Caco-2 (cell line): ENCODE data around the gene KIAA1671. TPM values are rescaled to one million over a fixed set of nuclear protein-coding genes. Genes with fewer than 3 reads are reported as not detected.

ENCODE experiments used
- BruUV-seq: library from RNA; stranded (reverse); fragments of 400-500 nt; replicated peaks from 2 replicates; lab custom pipeline; 2021; lab: Mats Ljungman, UMichigan
- CTCF ChIA-PET: fragments of 300-600 bp; sonication (Branson Sonifier 250); formaldehyde crosslinking; loops from one replicate; lab custom pipeline; 2022; ENCODE audit warnings: antibody characterized with exemption; lab: Charles Lee
- POLR2A ChIA-PET: fragments of 300-600 bp; sonication (Branson Sonifier 250); formaldehyde crosslinking; loops from one replicate; lab custom pipeline; 2022; ENCODE audit warnings: antibody characterized with exemption; lab: Charles Lee
- DNase-seq, 2 experiments: peaks; one replicate each; pipeline versions ENCODE4 v3.0.0 to v3.0.0-alpha.2; 2020 to 2022
- H3K27me3 ChIP-seq: replicated peaks from 2 replicates; pipeline ENCODE4 v1.6.0; 2011; ENCODE audit warnings: low read length; ENCODE audit not compliant: control insufficient read depth, insufficient read depth
- H3K36me3 ChIP-seq: 2 replicates; pipeline ENCODE4 v1.5.1; 2011; ENCODE audit warnings: low read length; ENCODE audit not compliant: control insufficient read depth, insufficient read depth
- H3K4me1 ChIP-seq: fragments of 250-450 bp; sonication (Bioruptor Pico); 2 replicates; pipeline ENCODE4 v1.5.1; 2020; ENCODE audit warnings: mild to moderate bottlenecking
- H3K4me3 ChIP-seq: 2 replicates; pipeline ENCODE4 v1.5.1; 2011; ENCODE audit warnings: low read depth, mild to moderate bottlenecking, control low read depth, low read length
- H3K9me3 ChIP-seq: fragments of 250-450 bp; sonication (Bioruptor Pico); 2 replicates; pipeline ENCODE4 v1.5.1; 2020; ENCODE audit warnings: mild to moderate bottlenecking, moderate library complexity
- H3K27ac Mint-ChIP-seq: one replicate; pipeline ENCODE4 v1.8.0; 2022; ENCODE audit warnings: mixed read lengths; ENCODE audit not compliant: unreplicated experiment
- H3K27me3 Mint-ChIP-seq: one replicate; pipeline ENCODE4 v1.8.0; 2022; ENCODE audit warnings: mixed read lengths; ENCODE audit not compliant: insufficient read depth, unreplicated experiment
- H3K36me3 Mint-ChIP-seq: one replicate; pipeline ENCODE4 v1.8.0; 2022; ENCODE audit warnings: mild to moderate bottlenecking, mixed read lengths; ENCODE audit not compliant: insufficient read depth, unreplicated experiment
- H3K4me1 Mint-ChIP-seq: one replicate; pipeline ENCODE4 v1.8.0; 2022; ENCODE audit warnings: low read depth, mixed read lengths; ENCODE audit not compliant: unreplicated experiment
- H3K4me3 Mint-ChIP-seq: one replicate; pipeline ENCODE4 v1.8.0; 2022; ENCODE audit warnings: mild to moderate bottlenecking, moderate library complexity, mixed read lengths; ENCODE audit not compliant: unreplicated experiment
- H3K9me3 Mint-ChIP-seq: one replicate; pipeline ENCODE4 v1.8.0; 2022; ENCODE audit warnings: mixed read lengths; ENCODE audit not compliant: unreplicated experiment
- CTCF ChIP-seq, 2 experiments: fragments of 200-600 bp in 1 of 2; IDR thresholded peaks; 1 replicate in 1 of 2; 2 replicates in 1 of 2; pipeline versions ENCODE4 v1.5.1 to v1.8.0; 2011 to 2022; ENCODE audit warnings: antibody characterized with exemption in 1 of 2, control low read depth in 1 of 2, inconsistent platforms in 1 of 2, low read depth in 1 of 2, low read length in 1 of 2, mild to moderate bottlenecking in 1 of 2, moderate library complexity in 1 of 2; ENCODE audit not compliant: insufficient read depth in 1 of 2, severe bottlenecking in 1 of 2, unreplicated experiment in 1 of 2
- intact Hi-C: fragments of 100-400 bp; cut with micrococcal nuclease; formaldehyde crosslinking; loops from one replicate; pipeline ENCODE4 v1.10.0; 2022; ENCODE audit not compliant: unreplicated experiment
- total RNA-seq: library from RNA; stranded (reverse); gene quantifications from 2 replicates; pipeline ENCODE4 v1.2.3, GENCODE V29; 2022

Gene KIAA1671
- total RNA-seq, 1 experiment from 2014 or later = 28.6 TPM

GRCh38 chr22:24961217-24961844 is 8.8 kb downstream of the KIAA1671 start:
- H3K4me1 ChIP-seq = peaks cover 7% of the 10 kb centered on the region
- no peaks in the 10 kb centered on the region for H3K9me3 Mint-ChIP-seq
- peaks cover 26% of the 10 kb centered on the region for H3K36me3 Mint-ChIP-seq
- H3K36me3 ChIP-seq = no peaks in the 10 kb centered on the region; the same call in 1 of the 2 replicates
- TF ChIP-seq CTCF (IDR thresholded peaks at IDR 0.05; ENCODE audit: insufficient read depth in 1 of 2, low read depth in 1 of 2, low read length in 1 of 2, severe bottlenecking in 1 of 2, unreplicated experiment in 1 of 2) = no peak
- DNase-seq = no peak
- H3K4me3 Mint-ChIP-seq = no peak overlapping the region
- POLR2A ChIA-PET = no interaction called here
- H3K9me3 ChIP-seq = no peaks in the 10 kb centered on the region
- H3K4me3 ChIP-seq = no peak overlapping the region
- CTCF ChIA-PET = interaction anchor here (0.9 kb wide), 1 partner anchor 129 kb away, joined by 4 read pairs; no protein-coding TSS in a partner anchor
- H3K4me1 Mint-ChIP-seq = no peaks in the 10 kb centered on the region
- no TSS peak for BruUV-seq
- no peaks in the 10 kb centered on the region for H3K27me3 ChIP-seq
- H3K27ac Mint-ChIP-seq = no peak overlapping the region
- intact Hi-C loops = no loop called here
- H3K27me3 Mint-ChIP-seq = no peaks in the 10 kb centered on the region

DNA sequence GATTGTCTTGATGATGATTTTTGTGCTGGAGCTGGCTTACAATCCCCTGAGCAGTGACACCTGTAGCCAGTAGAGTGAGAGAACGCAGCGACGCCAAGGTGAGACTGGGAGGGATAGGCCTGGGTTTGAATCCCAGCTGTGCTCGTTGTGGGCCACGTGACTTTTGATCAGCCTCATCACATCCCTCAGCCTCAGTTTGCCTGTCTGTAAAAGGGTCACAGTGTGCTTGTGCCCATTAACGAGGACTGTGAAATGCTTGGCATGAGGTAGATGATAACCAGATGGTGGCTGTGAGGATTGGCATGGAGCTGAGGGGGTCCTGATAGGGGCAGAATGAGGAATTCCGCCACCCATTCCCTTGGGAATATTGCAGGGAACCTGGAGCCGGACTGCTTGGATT is 9.6 kb downstream of the KIAA1671 start:
- Mint-ChIP-seq H3K9me3 (no peaks in the 10 kb centered on the region), H3K4me1 (no peaks in the 10 kb centered on the region), H3K27ac (no peak overlapping the region), H3K27me3 (no peaks in the 10 kb centered on the region), H3K4me3 (no peak overlapping the region), H3K36me3 (peaks cover 26% of the 10 kb centered on the region)
- Histone ChIP-seq H3K9me3 (no peaks in the 10 kb centered on the region), H3K36me3 (no peaks in the 10 kb centered on the region; the same call in 1 of the 2 replicates), H3K4me3 (no peak overlapping the region), H3K27me3 (no peaks in the 10 kb centered on the region), H3K4me1 (peaks cover 15% of the 10 kb centered on the region)
- TF ChIP-seq CTCF (IDR thresholded peaks at IDR 0.05; ENCODE audit: insufficient read depth in 1 of 2, low read depth in 1 of 2, low read length in 1 of 2, severe bottlenecking in 1 of 2, unreplicated experiment in 1 of 2) = no peak
- POLR2A ChIA-PET = no interaction called here
- BruUV-seq = no TSS peak
- intact Hi-C loops = no loop called here
- DNase-seq = no peak
- CTCF ChIA-PET = interaction anchor here (0.9 kb wide), 1 partner anchor 130 kb away, joined by 4 read pairs; no protein-coding TSS in a partner anchor

- H3K4me3 ChIP-seq = no peak overlapping the region
- CTCF ChIA-PET = interaction anchor here (0.7 kb wide), 1 partner anchor 14 kb away, joined by 4 read pairs; no protein-coding TSS in a partner anchor
- H3K4me1 Mint-ChIP-seq = no peaks in the 10 kb centered on the region
Measured at GRCh38 chr22:24962835-24963234, 10.3 kb downstream of the KIAA1671 start.

More at GRCh38 chr22:24962835-24963234, 10.3 kb downstream of the KIAA1671 start:
- no peak for TF ChIP-seq CTCF (IDR thresholded peaks at IDR 0.05; ENCODE audit: insufficient read depth in 1 of 2, low read depth in 1 of 2, low read length in 1 of 2, severe bottlenecking in 1 of 2, unreplicated experiment in 1 of 2)
- H3K36me3 Mint-ChIP-seq = peaks cover 26% of the 10 kb centered on the region
- intact Hi-C loops = no loop called here
- no TSS peak for BruUV-seq
- POLR2A ChIA-PET = no interaction called here
- H3K27me3 Mint-ChIP-seq = no peaks in the 10 kb centered on the region
- no peaks in the 10 kb centered on the region; the same call in 1 of the 2 replicates for H3K36me3 ChIP-seq
- no peak overlapping the region for H3K27ac Mint-ChIP-seq
- no peaks in the 10 kb centered on the region for H3K9me3 Mint-ChIP-seq
- DNase-seq = no peak
- H3K27me3 ChIP-seq = no peaks in the 10 kb centered on the region
- no peaks in the 10 kb centered on the region for H3K9me3 ChIP-seq
- H3K4me3 Mint-ChIP-seq = no peak overlapping the region
- peaks cover 22% of the 10 kb centered on the region for H3K4me1 ChIP-seq
